Fibroblast of lung (primary cell): ENCODE data around the gene JMY. TPM values are rescaled to one million over a fixed set of nuclear protein-coding genes. Genes with fewer than 3 reads are reported as not detected.
"Not testable (repeated sequence)": the region's sequence is repeated elsewhere in the genome, so short reads cannot be mapped to it uniquely, and the experiment has no call there.

Experiments used
- DNase-seq, 2 donors: peaks; one replicate each; pipeline versions ENCODE4 v3.0.0 to v3.0.0-alpha.2; 2010; ENCODE audit warnings: low read depth in 2 of 2
- H2AFZ ChIP-seq: 2 replicates; pipeline ENCODE4 v1.5.1; 2012; ENCODE audit warnings: low read length, control low read depth, inconsistent platforms
- H3K27ac ChIP-seq: 2 replicates; pipeline ENCODE4 v1.5.1; 2011; ENCODE audit warnings: low read length, control low read depth; ENCODE audit not compliant: insufficient read depth
- H3K27me3 ChIP-seq: 2 replicates; pipeline ENCODE4 v1.5.1; 2011; ENCODE audit warnings: mild to moderate bottlenecking, low read length; ENCODE audit not compliant: control insufficient read depth, insufficient read depth
- H3K36me3 ChIP-seq: 2 replicates; pipeline ENCODE4 v1.5.1; 2011; ENCODE audit warnings: low read length; ENCODE audit not compliant: control insufficient read depth, insufficient read depth
- H3K4me1 ChIP-seq: 2 replicates; pipeline ENCODE4 v1.5.1; 2011; ENCODE audit warnings: low read length; ENCODE audit not compliant: control insufficient read depth, insufficient read depth; ENCODE audit errors: extremely low read depth
- H3K4me2 ChIP-seq: 2 replicates; pipeline ENCODE4 v1.5.1; 2011; ENCODE audit warnings: low read length, control low read depth; ENCODE audit not compliant: insufficient read depth; ENCODE audit errors: extremely low read depth
- H3K4me3 ChIP-seq, 4 experiments: fragments of 200-600 bp in 1 of 4; sonication (generic) in 1 of 4; replicated peaks in 1 of 4; 2 replicates each; pipeline ENCODE4 v1.5.1; 2011 to 2016; ENCODE audit warnings: low read length in 4 of 4, low read depth in 3 of 4, mild to moderate bottlenecking in 3 of 4, control low read depth in 2 of 4, inconsistent platforms in 1 of 4, mixed read lengths in 1 of 4; ENCODE audit not compliant: insufficient read depth in 1 of 4; ENCODE audit errors: control extremely low read depth in 1 of 4
- H3K79me2 ChIP-seq: 2 replicates; pipeline ENCODE4 v1.5.1; 2012; ENCODE audit warnings: mild to moderate bottlenecking, low read length, inconsistent platforms; ENCODE audit not compliant: control insufficient read depth, insufficient read depth
- H3K9ac ChIP-seq: 2 replicates; pipeline ENCODE4 v1.5.1; 2011; ENCODE audit warnings: mild to moderate bottlenecking, low read length, control low read depth; ENCODE audit not compliant: insufficient read depth
- H3K9me3 ChIP-seq: 2 replicates; pipeline ENCODE4 v1.5.1; 2012; ENCODE audit warnings: low read depth, low read length; ENCODE audit not compliant: control insufficient read depth, insufficient read depth
- H4K20me1 ChIP-seq: 2 replicates; pipeline ENCODE4 v1.5.1; 2011; ENCODE audit warnings: low read length; ENCODE audit not compliant: control insufficient read depth, insufficient read depth; ENCODE audit errors: extremely low read depth
- EZH2 ChIP-seq: IDR thresholded peaks from 2 replicates; pipeline ENCODE4 v1.5.1; 2012; ENCODE audit warnings: low read length, control low read depth, mild to moderate bottlenecking; ENCODE audit errors: missing control alignments
- polyA plus RNA-seq, 2 donors: library from polyadenylated mRNA; depleted of rRNA in 1 of 2; stranded (reverse) in 1 of 2; unstranded in 1 of 2; fragments of >200 nt; gene quantifications; 2 replicates each; pipeline ENCODE4 v1.2.1, GENCODE V29; 2011 to 2012; ENCODE audit warnings: missing spikeins in 1 of 2
- total RNA-seq: library from RNA; depleted of rRNA; stranded (reverse); fragments of >200 nt; gene quantifications from 2 replicates; pipeline ENCODE4 v1.2.1, GENCODE V29; 2014
- TF ChIP-seq, protein P1 (sequence below), 2 donors: IDR thresholded peaks in 1 of 2; conservative IDR thresholded peaks in 1 of 2; 1 replicate in 1 of 2; 2 replicates in 1 of 2; pipeline ENCODE4 v1.5.1; 2011 to 2012; ENCODE audit warnings: low read length in 2 of 2, control low read depth in 1 of 2, inconsistent platforms in 1 of 2, low read depth in 1 of 2, mild to moderate bottlenecking in 1 of 2

Gene JMY
- total and polyA plus RNA-seq, 2 donors (not counting 1 experiment from before 2014, with no cell fraction given) = 4.1 to 27.2 TPM

DNA sequence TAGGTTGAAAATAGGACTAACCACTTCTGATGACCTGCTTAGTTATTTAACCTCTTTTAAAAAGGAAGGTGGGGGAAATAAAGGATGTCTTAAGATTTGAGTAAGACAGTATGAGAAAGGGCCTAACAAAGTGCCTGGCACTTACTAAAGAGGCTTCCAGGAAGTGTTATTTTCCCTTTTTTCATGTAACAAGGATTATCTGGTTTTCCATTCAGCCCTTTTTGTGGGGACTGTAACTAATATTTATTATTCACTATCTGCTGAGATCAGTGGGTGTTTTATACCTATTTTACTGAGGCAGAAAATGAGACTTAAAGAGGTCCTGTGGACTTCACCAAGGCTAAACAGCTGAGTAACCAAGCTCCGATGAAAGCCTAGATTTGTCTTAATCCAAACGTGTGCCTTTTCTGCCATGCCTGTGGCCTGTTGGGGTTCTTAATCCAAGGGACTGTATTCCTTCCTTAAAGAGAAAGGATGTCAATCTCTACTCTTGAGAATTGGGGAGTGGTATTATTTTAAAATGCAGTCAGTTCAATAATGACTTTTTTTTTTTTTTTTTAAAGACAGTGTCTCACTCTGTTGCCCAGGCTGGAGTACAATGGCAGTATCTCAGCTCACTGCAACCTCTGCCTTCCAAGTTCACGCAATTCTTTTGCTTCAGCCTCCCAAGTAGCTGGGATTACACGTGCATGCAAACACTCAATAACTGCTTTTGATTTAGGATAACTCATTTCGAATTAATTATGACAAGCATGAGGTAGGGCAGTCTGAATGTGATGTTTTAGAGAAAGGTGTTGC lies 6.5 kb downstream of the JMY start:
- Histone ChIP-seq H3K79me2 (peaks cover 1% of the 10 kb centered on the region), H3K36me3 (no peaks in the 10 kb centered on the region), H3K27ac (no peak overlapping the region), H2AFZ (no peak overlapping the region), H3K4me3 (no peak overlapping the region), H3K9ac (no peak overlapping the region), H3K9me3 (no peaks in the 10 kb centered on the region), H4K20me1 (no peaks in the 10 kb centered on the region), H3K4me2 (peak overlapping the region; percentile 5), H3K27me3 (no peaks in the 10 kb centered on the region), H3K4me1 (no peaks in the 10 kb centered on the region)
- TF ChIP-seq, protein P1, sequence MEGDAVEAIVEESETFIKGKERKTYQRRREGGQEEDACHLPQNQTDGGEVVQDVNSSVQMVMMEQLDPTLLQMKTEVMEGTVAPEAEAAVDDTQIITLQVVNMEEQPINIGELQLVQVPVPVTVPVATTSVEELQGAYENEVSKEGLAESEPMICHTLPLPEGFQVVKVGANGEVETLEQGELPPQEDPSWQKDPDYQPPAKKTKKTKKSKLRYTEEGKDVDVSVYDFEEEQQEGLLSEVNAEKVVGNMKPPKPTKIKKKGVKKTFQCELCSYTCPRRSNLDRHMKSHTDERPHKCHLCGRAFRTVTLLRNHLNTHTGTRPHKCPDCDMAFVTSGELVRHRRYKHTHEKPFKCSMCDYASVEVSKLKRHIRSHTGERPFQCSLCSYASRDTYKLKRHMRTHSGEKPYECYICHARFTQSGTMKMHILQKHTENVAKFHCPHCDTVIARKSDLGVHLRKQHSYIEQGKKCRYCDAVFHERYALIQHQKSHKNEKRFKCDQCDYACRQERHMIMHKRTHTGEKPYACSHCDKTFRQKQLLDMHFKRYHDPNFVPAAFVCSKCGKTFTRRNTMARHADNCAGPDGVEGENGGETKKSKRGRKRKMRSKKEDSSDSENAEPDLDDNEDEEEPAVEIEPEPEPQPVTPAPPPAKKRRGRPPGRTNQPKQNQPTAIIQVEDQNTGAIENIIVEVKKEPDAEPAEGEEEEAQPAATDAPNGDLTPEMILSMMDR (conservative IDR thresholded peaks at IDR 0.05 in 1 of 2, IDR thresholded peaks at IDR 0.05 in 1 of 2; ENCODE audit: low read depth in 1 of 2, low read length in 2 of 2) = no peak
- TF ChIP-seq EZH2 = no peak
- no peak for DNase-seq

DNA sequence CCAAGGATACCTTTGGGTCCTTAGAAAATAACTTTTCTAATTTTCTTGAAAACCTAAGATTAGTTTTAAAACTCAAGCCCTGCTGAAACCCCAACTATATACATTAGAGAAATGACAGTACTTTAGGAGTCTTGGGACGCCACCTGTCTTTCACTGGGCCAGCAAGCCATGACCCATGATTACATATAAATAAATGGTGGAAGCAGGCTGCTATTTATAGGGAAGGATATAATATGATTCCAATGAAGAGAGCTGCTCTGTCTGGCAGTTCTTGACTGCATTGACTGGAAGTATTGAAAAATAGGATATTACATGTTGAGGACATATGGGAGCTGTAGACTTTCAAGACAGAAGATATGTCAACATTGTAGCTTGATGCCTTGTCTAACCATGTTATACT lies 7.3 kb downstream of the JMY start:
- Histone ChIP-seq H3K4me2 (no peak overlapping the region), H3K4me1 (no peaks in the 10 kb centered on the region), H3K36me3 (no peaks in the 10 kb centered on the region), H3K27me3 (no peaks in the 10 kb centered on the region), H4K20me1 (no peaks in the 10 kb centered on the region), H3K9me3 (no peaks in the 10 kb centered on the region), H3K4me3 (no peak overlapping the region), H3K27ac (no peak overlapping the region), H3K79me2 (no peaks in the 10 kb centered on the region), H2AFZ (no peak overlapping the region), H3K9ac (no peak overlapping the region)
- TF ChIP-seq EZH2 = no peak
- TF ChIP-seq, protein P1 (conservative IDR thresholded peaks at IDR 0.05 in 1 of 2, IDR thresholded peaks at IDR 0.05 in 1 of 2; ENCODE audit: low read depth in 1 of 2, low read length in 2 of 2) = no peak
- no peak for DNase-seq

DNA sequence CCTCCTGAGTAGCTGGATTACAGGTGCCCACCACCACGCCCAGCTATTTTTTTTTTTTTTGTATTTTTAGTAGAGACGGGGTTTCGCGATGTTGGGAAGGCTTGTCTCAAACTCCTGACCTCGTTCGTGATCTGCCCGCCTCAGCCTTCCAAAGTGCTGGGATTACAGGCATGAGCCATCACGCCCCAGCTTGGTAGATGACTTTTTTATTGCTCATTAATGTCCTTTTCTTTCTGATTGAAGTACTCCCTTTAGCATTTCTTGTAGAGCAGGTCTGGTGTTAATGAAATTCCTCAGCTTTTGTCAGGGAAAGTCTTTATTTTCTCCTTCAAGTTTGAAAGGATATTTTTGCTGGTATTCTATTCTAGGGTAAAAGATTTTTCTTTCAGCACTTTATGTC lies 18.1 kb downstream of the JMY start:
- not testable (repeated sequence) for H3K27ac ChIP-seq, H3K9me3 ChIP-seq, H2AFZ ChIP-seq, H4K20me1 ChIP-seq, H3K4me1 ChIP-seq, H3K27me3 ChIP-seq, H3K4me2 ChIP-seq, H3K9ac ChIP-seq, DNase-seq, H3K79me2 ChIP-seq, H3K4me3 ChIP-seq, H3K36me3 ChIP-seq
